C4-2B (cell line): ENCODE measurements around the gene EFNA1.

Source experiments
- CTCF ChIP-seq: fragments of 450-650 bp; conservative IDR thresholded peaks from 2 replicates; pipeline ENCODE4 v1.5.1; 2017; ENCODE audit warnings: mild to moderate bottlenecking
- ZFX ChIP-seq: fragments of 450-650 bp; IDR thresholded peaks from 2 replicates; pipeline ENCODE4 v1.6.1; 2017

- TF ChIP-seq CTCF (no peak), ZFX (no peak)
Observed at GRCh38 chr1:155178441-155179111, 50.9 kb downstream of the EFNA1 start.
